ENCODE measurements around the gene KDM6A.
A peak's percentile ranks its signal among the peaks of the same experiment; 100 is the strongest.
"Not testable (repeated sequence)": the region's sequence is repeated elsewhere in the genome, so short reads cannot be mapped to it uniquely, and the experiment has no call there.

Gene KDM6A

GRCh38 chrX:45017946-45018345 is 145.0 kb downstream of the KDM6A start:
- DNase-seq: no peak

GRCh38 chrX:45022150-45022549 is 149.2 kb downstream of the KDM6A start:
- no peak for DNase-seq

- no peak for DNase-seq
Observed at GRCh38 chrX:45024501-45024900, 151.5 kb downstream of the KDM6A start.

GRCh38 chrX:45026036-45026435 is 153.0 kb downstream of the KDM6A start:
- no peak for DNase-seq

- no peak for DNase-seq
Observed at GRCh38 chrX:45031830-45032378, 158.9 kb downstream of the KDM6A start.

- no peak for DNase-seq
Observed at GRCh38 chrX:45035071-45035470, 162.1 kb downstream of the KDM6A start.

- DNase-seq: no peak
Observed at GRCh38 chrX:45036161-45036560, 163.2 kb downstream of the KDM6A start.

GRCh38 chrX:45040137-45040536 is 167.1 kb downstream of the KDM6A start:
- not testable (repeated sequence) for DNase-seq

- no peak for DNase-seq
Observed at GRCh38 chrX:45046417-45046816, 173.4 kb downstream of the KDM6A start.

GRCh38 chrX:45050558-45050957 is 177.6 kb downstream of the KDM6A start:
- DNase-seq: no peak

- no peak for DNase-seq
Observed at GRCh38 chrX:45056428-45057145, 183.6 kb downstream of the KDM6A start.

GRCh38 chrX:45059906-45060305 is 186.9 kb downstream of the KDM6A start:
- not testable (repeated sequence) for DNase-seq

GRCh38 chrX:45063319-45064095 is 190.5 kb downstream of the KDM6A start:
- DNase-seq: no peak

GRCh38 chrX:45068569-45068968 is 195.6 kb downstream of the KDM6A start:
- DNase-seq: peak; percentile 1

GRCh38 chrX:45070116-45071007 is 197.4 kb downstream of the KDM6A start:
- DNase-seq: peak; percentile 37

- DNase-seq: not testable (repeated sequence)
Observed at GRCh38 chrX:45073011-45073410, 200.0 kb downstream of the KDM6A start.

- no peak for DNase-seq
Observed at GRCh38 chrX:45077748-45078424, 204.9 kb downstream of the KDM6A start.

- DNase-seq: no peak
Observed at GRCh38 chrX:45083314-45083713, 210.3 kb downstream of the KDM6A start.

GRCh38 chrX:45110494-45110893 is 237.5 kb downstream of the KDM6A start:
- no peak for DNase-seq

GRCh38 chrX:45126158-45126557 is 253.2 kb downstream of the KDM6A start:
- no peak for DNase-seq

- no peak for DNase-seq
Observed at GRCh38 chrX:45128896-45129454, 256.0 kb downstream of the KDM6A start.

- DNase-seq: no peak
Observed at GRCh38 chrX:45133465-45133864, 260.5 kb downstream of the KDM6A start.

All from EL (cell line).